NOMO-1 (cell line): ENCODE data around the gene LRRC72.
"Not testable (repeated sequence)": the region's sequence is repeated elsewhere in the genome, so short reads cannot be mapped to it uniquely, and the experiment has no call there.

Source experiments
- DNase-seq, 2 experiments: peaks; one replicate each; lab custom pipeline; 2025; ENCODE audit not compliant: unreplicated experiment in 2 of 2; lab: John Stamatoyannopoulos, UW

The LRRC72 gene

DNA sequence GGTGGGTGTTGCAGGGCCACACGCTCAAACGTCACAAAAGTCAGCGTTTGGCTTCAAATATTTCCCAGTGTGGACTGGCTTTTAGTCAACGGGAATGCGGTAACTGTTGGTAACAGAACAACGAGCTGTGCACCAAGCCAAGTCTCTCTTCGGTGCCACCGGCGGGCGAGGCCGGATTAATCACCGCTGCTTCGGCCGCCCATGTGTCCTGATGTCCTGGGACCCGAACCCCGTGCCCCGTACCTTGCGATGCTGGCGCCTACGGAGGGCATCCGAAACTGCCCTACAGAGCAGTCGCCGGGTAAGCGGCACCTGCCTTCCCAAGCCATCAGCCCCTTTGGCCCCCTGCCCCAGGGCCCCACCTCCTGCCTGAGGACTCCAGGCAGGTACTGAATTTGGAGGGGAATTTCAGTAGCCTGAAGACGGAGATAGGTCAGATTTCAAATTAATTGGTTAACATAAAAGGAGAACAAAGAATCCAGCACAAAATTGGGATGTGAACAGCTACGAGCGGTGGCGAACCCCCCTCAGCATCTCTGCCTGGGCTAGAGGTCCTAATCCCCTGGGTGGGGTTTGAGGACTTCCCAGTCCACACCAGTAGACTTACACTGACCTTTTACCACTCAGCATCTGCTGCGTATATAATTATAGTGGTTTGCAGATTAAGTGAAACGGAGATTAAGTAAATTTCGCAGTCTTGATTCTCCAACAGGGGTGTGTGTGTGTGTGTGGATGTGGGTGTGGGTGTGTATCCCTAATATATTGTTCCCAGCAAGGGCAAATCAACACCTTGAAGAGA lies at the start of gene LRRC72:
LRRC72 (plus strand) TSS at position 84 of the 799 bp plus-strand sequence; CDS start at position 212, 128 bp downstream.
- DNase-seq, result no peak

DNA sequence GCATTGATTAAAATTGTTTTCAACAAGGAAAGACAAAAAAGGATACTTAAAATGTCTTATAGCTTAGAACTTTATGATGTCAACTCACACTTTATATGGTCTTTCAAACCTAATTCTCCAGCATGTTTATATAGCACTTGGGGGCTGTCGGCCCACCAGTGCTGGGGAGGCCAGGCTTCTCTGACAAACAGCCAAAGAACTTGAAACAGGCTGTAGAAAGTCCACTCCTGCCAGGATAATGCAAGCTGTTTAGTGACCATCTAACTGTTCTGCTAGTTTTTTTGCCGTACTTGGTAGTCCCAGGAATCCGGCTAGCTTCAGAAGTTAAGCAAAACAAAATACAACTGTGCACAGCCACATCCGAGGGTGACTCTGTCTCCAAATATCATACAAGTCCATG lies 47.5 kb upstream of the LRRC72 start:
- DNase-seq, result no peak

DNA sequence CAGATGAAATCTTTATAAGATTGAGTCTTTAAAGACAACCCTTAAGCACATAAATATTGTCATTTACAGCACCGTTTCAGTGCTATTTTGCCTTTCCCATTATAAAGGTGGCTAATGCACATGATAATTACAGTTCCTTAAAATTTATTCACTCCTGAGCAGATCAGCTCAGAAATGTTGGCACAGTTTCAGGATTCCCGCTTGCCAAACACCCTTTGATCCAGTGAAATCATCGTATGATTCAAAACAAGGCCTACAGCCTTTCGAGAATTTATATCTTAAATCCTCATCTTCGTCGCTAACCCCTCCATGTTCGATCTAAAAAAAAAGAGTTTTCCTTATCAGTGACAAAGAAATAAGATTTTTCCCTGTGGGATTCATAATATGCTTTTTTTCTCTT lies 47.0 kb upstream of the LRRC72 start:
- DNase-seq, result no peak

DNA sequence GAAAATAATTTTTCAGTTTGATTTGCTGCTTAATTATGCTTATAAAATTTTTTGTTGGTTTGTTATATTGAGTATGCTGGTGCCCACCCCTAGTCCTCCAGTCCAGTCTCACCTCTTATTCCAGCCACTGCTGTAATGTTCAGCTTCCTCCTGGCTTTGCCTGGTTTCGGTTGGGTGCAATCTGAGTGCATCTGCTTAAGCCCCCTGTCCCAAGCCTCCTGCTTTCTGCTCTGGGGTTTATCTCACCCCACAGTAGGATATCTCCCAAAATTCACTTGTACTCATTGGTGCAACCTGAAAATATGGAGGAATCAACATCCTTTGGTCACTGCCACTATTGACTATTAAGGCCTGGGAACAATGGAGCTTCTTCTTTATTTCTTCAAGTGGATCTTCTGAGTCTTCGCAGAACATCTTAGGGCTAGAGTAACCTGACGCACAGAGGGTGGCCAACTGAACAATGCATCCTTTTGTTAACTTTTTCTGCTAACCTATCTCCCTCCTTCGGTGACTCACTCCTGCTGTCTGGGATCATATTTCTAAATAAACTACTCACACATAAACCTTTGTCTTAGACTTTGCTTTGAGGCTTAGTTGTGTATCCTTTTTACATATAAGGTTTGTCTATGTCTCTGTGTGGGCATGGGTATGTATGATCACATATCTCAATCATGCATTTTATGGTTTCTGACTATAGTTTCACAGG lies 42.0 kb upstream of the LRRC72 start:
- no peak for DNase-seq

DNA sequence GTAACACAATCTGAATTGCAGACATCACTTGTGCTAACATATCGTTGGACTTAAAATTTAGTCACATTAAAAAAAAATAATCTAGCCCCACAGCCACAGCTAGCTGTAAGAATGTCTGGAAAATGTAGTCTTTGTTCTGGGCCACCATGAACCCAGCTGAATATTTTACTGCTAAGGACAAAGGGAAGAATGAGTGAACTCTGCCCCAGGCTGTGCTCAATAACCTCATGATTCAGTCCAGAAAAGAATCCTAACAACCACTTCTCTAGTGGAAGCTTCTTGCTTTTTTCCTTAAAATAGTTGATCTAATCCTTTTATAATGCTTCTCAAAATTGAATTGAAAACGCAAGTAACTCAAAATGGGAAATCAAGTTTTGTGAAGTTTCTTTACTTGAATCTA lies 35.5 kb upstream of the LRRC72 start:
- no peak for DNase-seq

DNA sequence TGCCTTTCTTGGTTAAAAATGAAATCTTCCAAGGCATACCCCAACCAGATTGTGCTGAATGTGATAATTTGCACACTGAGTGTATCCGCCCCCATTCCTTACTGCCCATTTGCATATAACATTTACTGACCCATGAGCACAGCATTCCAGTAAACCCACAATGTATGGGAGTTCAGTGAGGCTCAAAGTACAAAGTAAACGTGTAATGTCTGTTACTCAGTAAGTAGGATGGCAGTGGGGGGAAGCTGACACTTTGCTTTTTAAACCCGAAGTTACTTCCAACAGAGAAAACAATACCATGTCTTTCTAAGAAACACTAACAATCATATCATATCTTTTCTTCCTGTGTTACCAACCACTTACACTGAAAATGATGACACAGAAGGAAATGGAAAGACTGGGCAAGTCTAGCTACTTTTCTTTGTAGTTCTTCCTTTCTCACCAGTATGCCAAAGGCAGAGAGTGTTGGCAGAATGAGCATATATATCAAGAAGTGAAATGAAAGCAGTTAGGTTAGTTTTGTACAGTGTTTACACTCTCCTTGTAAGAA lies 34.0 kb upstream of the LRRC72 start:
- DNase-seq, result no peak

DNA sequence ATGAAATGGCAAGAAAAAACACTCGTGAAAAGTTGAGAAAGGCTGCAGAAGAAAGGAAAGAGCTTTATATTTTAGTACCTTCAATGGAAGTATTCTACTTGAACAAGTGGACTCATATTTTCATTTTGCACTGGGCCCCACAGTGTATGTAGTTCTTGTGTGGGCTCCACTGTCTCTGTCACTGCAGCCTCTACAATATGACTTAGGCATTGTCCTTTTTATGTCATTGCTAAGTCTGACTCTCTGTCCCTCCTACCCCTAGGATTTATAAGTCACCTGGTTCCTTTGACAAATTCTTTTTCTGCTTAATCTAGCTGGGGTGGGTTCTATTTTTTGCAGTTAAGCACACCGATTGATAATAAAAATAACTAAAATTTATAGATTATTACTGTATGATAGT lies 33.4 kb upstream of the LRRC72 start:
- no peak for DNase-seq

DNA sequence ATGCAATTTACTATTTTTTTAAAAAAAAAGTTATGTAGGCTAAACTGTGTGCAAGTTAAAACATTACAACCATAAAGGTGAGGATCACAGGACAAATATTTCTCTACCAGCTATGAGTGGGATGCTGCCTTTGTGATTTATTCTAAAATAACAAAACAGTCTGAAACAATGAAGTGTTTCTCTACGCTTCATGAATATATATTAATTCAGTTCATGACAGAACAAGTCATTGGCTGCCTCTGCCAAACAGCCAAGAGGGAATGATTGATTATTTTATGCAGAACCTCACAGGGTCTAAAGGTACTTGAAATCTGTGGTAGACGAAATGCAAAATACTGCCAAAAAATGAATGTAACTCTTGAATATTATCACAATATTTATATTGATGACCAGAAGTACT lies 32.1 kb upstream of the LRRC72 start:
- no peak for DNase-seq

DNA sequence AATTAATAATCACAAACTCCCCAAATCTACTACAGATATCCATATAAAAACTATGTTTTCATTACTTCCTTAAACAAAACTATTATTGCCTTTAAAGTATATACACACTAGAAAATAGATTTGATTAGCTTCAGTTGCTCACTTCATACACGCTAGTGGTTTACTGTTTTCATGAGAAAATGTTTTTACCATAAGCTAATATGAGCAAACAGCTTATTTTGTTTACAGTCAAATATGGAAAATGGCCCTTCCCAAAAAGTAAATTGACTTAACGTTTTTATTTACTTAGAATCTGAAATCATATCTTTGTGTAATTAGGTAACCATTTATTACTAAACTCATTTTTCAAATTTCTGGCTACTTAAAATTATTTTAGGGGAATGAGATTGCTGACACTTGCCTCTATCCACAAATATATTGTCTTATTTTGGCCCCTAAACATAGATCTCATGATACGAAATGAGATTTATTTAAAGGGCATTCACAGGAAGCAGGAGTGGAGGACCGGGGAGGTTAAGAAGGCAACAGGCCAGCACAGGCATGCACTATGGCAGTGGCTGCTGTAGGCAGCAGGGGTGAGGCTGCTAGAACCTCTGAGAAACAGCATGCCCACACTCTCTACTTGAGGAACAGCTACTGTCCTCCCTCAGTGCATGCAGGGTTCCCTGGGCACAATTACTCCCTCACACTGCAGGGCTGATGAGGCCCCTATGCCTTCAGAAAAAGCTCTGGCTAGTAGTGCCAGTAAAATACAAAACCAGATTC lies 31.5 kb upstream of the LRRC72 start:
- DNase-seq, result no peak

DNA sequence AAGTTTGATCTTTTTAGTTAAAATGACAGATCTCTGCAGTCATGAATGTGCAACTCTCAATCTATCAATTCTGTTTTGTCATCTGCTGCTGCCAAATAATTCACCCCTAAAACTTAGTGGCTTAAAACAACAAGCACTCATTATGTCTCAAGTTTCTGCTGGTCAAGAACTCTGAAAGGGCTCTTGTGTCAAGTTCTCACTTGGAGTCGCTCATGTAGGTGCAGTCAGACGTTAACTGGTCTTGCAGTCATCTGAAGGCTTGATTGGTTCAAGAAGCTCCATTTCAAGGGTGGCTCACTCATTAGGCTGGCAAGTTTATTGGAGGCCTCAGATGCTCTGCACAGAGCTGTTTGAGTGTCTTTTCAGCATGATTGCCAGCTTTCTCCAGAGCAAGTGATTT lies 28.5 kb upstream of the LRRC72 start:
- DNase-seq, result no peak

DNA sequence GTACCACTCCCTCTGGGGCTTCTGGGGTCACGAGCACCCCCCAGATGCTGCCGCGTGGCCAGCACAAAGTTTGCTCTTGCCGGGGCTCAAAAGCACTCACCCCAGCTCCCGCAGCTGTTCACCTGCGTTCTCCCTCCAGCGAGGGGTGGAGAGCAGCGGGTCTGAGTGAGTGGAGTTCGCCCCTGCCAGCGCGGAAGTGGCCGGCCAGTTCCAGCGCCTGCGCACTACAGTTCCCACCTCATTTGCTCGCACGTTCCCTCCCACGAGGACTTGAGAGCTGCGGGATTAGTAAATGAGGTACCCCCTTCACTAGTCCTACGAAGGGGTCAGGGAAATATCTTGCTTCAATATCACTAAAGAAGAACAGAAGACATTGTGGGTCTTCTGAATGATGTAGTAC lies 24.3 kb upstream of the LRRC72 start:
- no peak for DNase-seq

DNA sequence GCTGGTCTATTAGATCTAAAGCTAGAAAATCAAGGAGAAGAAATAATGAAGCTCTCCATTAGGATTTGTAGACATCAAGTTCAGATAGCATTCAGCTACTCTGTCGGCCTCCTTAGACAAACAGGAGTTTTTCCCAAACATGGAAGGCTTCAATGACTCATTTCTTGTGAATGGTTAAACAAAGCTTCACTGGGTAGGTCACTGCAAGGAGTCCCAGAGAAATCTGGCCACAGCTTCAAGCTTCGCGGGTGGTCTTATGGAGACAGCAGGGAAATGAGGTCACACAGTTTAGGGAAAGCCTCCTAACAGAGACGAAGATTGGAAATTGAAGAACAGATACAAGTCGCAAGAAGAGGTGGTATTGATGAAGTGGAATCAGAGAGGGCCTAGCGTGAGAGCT lies 22.6 kb upstream of the LRRC72 start:
- no peak for DNase-seq

DNA sequence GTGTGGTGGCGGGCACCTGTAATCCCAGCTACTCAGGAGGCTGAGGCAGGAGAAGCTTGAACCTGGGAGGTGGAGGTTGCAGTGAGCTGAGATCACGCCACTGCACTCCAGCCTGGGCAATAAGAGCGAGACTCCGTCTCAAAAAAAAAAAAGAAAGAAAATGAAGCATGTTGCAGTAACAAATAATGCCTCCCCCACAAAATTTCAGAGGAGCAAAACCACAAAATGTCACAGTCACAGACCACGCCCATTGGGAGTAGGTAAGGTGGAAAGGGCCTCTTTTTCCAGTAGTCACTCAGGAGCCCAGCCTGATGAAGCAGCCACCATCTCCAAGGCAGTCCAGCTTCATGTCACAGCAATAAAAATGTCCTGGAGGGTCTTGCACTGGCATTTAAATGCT lies 20.2 kb upstream of the LRRC72 start:
- not testable (repeated sequence) for DNase-seq

DNA sequence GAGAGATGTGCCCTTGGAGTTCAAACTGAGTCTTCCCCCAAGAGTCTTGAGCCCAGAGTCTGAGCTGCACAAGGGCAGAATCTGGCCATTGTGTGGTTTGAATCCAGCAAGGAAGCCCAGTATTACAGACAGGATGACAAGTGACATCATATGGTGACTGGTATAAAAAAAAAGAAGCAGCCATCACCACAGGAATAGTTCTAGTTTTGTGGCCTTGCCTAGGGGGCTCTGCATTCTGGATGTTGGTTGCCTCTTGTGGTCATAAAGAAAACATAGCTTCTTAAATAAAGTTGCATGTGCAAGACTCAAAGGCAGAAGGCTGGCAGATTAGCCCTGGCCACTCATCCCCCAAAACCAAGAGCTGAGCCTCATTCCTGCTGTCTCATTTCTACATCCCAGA lies 16.8 kb upstream of the LRRC72 start:
- no peak for DNase-seq

DNA sequence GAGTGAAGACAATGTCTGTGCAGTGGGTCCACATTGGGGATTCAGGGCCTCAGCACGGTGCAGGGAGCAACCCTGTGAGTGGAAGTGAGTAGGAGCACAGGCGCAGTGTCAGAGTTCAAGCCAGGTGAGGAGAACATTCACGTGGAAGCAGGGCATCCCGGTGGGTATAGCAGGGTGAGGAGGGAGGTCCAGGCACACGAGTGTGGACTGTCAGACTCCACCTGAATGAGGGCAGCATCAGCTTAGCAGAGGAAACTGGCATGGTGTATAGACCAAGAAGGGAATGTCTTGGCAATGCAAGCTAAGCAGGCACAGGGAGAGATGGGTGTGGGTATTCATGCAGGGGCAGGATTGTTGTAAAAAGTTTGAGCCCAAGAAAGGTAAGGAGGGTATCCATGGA lies 15.3 kb upstream of the LRRC72 start:
- DNase-seq, result no peak

DNA sequence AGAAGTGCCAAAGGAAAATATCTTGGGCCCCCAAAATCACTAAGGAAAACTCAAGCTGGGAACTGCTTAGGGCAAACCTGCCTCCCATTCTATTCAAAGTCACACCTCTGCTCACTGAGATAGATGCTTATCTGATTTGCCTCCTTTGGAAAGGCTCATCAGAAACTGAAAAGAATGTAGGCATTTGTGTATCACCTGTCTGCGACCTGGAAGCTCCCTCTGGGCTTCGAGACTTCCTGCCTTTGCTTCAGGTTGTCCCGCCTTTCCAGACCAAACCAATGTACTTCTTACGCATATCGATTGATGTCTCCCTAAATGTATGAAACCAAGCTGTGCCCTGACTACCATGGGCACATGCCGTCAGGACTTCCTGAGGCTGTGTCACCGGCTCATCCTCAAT lies 14.5 kb upstream of the LRRC72 start:
- no peak for DNase-seq

DNA sequence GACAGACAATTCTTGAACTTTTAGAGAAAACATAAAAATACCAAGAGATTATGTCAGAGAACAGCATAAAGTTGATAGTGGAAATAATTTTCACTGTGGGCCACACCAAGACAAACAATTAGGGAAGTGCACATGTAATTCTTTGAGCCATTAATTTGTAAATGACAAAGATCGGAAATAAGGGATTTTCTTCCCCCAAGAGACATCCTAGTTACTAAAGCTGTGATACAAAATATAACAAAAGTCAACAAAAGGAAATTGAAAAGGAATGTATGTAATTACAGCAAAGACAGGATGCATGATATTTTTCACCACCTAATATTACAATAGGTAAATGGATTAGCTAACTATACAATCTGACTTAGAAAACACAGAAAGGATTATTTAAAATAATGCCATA lies 12.4 kb upstream of the LRRC72 start:
- no peak for DNase-seq

DNA sequence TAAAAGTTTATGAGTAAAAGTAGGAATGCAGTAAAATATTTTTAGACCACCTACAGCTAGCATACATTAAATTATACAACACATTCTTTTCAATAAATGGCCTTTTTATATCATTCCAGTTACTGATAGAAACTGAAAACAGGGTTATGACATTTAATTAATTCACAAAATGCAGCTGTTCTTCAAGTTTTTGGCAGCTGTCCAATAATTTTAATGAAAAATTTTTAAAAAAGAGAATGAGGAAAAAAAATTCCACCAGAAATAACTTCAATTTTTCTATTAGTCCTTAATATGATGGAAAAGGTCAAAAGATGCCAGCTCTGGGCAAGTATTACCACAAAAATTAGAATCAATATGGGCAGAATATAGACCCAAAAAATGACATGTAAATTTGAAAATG lies 11.9 kb upstream of the LRRC72 start:
- no peak for DNase-seq

DNA sequence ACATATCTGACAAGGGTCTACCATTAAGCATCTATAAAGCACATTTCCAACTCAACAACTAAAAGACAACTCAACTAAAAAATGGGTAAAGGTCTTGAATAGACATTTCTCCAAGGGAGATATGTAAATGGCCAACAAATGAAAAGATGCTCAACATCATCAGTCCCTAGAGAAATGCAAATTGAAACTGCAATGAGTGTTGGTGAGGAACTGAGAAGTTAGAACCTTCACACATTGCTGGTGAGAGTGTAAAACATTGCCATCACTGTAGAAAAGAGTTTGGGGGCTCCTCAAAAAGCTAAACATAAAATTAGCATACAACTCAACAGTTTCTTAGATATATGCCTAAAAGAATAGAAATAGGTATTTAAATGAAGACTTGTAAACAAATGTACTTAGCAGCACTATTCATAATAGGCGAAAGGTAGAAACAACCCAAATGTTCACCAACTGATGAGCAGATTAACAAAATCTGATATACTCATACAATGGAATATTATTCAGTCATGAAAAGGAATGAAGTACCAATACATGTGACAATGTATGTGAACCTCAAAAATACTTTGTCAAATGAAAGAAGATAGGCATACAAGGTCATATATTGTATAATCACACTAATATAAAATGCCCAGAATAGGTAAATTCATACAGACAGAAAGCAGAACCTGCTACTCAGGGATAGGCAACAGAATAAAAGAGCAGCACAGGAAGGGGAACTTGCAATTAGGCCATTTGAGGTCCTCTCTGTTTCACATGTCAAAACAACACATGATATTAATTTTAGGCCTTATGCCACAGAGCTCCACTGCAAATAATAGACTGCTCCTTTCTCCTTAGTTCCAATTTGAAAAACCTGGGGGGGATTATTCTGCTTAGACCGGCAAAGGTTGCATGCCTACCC lies 10.6 kb upstream of the LRRC72 start:
- no peak for DNase-seq

DNA sequence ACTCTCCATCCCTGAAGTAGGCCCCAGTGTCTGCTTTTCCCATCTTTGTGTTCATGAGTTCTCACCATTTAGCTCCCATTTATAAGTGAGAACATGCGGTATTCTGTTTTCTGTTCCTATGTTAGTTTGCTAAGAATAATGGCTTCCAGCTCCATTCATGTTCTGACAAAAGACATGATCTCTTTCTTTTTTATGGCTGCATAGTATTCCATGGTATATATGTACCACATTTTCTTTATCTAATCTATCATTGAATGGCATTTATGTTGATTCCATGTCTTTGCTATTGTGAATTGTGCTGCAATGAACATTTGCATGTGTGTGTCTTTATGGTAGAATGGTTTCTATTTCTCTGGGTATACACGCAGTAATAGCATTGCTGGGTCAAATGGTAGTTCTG lies 6.6 kb upstream of the LRRC72 start:
- DNase-seq, result not testable (repeated sequence)
